Thoracic aorta (tissue), 2 donors: Measurements from ENCODE around the gene SDF2L1. TPM values are rescaled to one million over a fixed set of nuclear protein-coding genes. Genes with fewer than 3 reads are reported as not detected.

ENCODE experiments used
- ATAC-seq: fragments of 150-250 bp; one replicate; pipeline ENCODE4 v1.8.0; 2017; ENCODE audit warnings: low read depth; ENCODE audit not compliant: insufficient number of reproducible peaks, low FRiP score
- DNase-seq: peaks from one replicate; pipeline ENCODE4 v3.0.0-alpha.2; 2020; ENCODE audit warnings: low spot score
- H3K27ac ChIP-seq, 2 donors: fragments of 200-600 bp; sonication (generic); 1 replicate in 1 of 2; 2 replicates in 1 of 2; pipeline ENCODE4 v1.5.1; 2016; ENCODE audit warnings: mild to moderate bottlenecking in 2 of 2, moderate library complexity in 2 of 2
- H3K27me3 ChIP-seq: fragments of 200-600 bp; sonication (generic); replicated peaks from 2 replicates; pipeline ENCODE4 v1.6.0; 2016; ENCODE audit warnings: mild to moderate bottlenecking; ENCODE audit not compliant: insufficient read depth
- H3K36me3 ChIP-seq: fragments of 200-600 bp; sonication (generic); one replicate; pipeline ENCODE4 v1.5.1; 2016
- H3K4me1 ChIP-seq, 2 donors: fragments of 200-600 bp; sonication (generic); 1 replicate in 1 of 2; 2 replicates in 1 of 2; pipeline versions ENCODE4 v1.5.1 to v1.6.0; 2016; ENCODE audit warnings: low read depth in 2 of 2, mild to moderate bottlenecking in 1 of 2; ENCODE audit not compliant: control insufficient read depth in 1 of 2
- H3K4me3 ChIP-seq: fragments of 200-600 bp; sonication (generic); 2 replicates; pipeline ENCODE4 v1.5.1; 2016; ENCODE audit warnings: mild to moderate bottlenecking
- H3K9me3 ChIP-seq: fragments of 200-600 bp; sonication (generic); 2 replicates; pipeline ENCODE4 v1.5.1; 2016
- CTCF ChIP-seq: fragments of 200-600 bp; sonication (generic); IDR thresholded peaks from one replicate; pipeline ENCODE4 v1.5.1; 2019; ENCODE audit warnings: antibody characterized with exemption
- total RNA-seq, 2 donors: library from RNA; depleted of rRNA; stranded (reverse); fragments of >200 nt; gene quantifications; one replicate each; pipeline versions ENCODE4 v1.1.0 to v1.2.3, GENCODE V29; 2016

SDF2L1 gene
- total RNA-seq, 2 donors from 2014 or later: 40.9 to 54.0 TPM

GRCh38 chr22:21626735-21627469, 15.2 kb upstream of the SDF2L1 start:
- Histone ChIP-seq H3K27me3 (no peaks in the 10 kb centered on the region), H3K27ac (no peak overlapping the region), H3K9me3 (no peaks in the 10 kb centered on the region), H3K4me3 (no peak overlapping the region), H3K36me3 (no peaks in the 10 kb centered on the region), H3K4me1 (peaks cover 14 to 46% of the 10 kb centered on the region in 2 donors)
- TF ChIP-seq CTCF: no peak
- ATAC-seq: no peak
- no peak for DNase-seq

GRCh38 chr22:21628386-21629254, 13.5 kb upstream of the SDF2L1 start:
- no peaks in the 10 kb centered on the region for H3K9me3 ChIP-seq
- peak overlapping the region; percentile 99 for H3K4me3 ChIP-seq
- DNase-seq: no peak
- peak overlapping the region; percentile 79 to 82 for H3K27ac ChIP-seq
- ATAC-seq: no peak
- no peaks in the 10 kb centered on the region for H3K36me3 ChIP-seq
- TF ChIP-seq CTCF: no peak
- no peaks in the 10 kb centered on the region for H3K27me3 ChIP-seq
- H3K4me1 ChIP-seq: peaks cover 12 to 29% of the 10 kb centered on the region in 2 donors

GRCh38 chr22:21629255-21630149, 12.6 kb upstream of the SDF2L1 start, which contains the start of gene YDJC:
Gene YDJC (minus strand): TSS chr22:21630022. CDS start chr22:21630014, 8 bp downstream.
- ATAC-seq (peak; percentile 79), DNase-seq (peak; percentile 70)
- H3K27ac ChIP-seq: peak within 1 kb of the TSS; percentile 79 to 82
- peak; percentile 95 for TF ChIP-seq CTCF
- peak within 1 kb of the TSS; percentile 99 for H3K4me3 ChIP-seq
- H3K36me3 ChIP-seq: no peaks in the 10 kb centered on the region
- H3K4me1 ChIP-seq: peaks cover 4 to 20% of the 10 kb centered on the region in 2 donors
- H3K9me3 ChIP-seq: no peaks in the 10 kb centered on the region
- H3K27me3 ChIP-seq: no peaks in the 10 kb centered on the region

GRCh38 chr22:21631025-21631424, 11.1 kb upstream of the SDF2L1 start:
- Histone ChIP-seq H3K4me1 (peaks cover 0 to 11% of the 10 kb centered on the region in 2 donors), H3K27ac (no peak overlapping the region), H3K36me3 (no peaks in the 10 kb centered on the region), H3K9me3 (no peaks in the 10 kb centered on the region), H3K27me3 (no peaks in the 10 kb centered on the region), H3K4me3 (no peak overlapping the region)
- DNase-seq (no peak), ATAC-seq (no peak)
- TF ChIP-seq CTCF: no peak
